HL-60 (cell line): ENCODE results near the gene SLCO4A1.

Source experiments
- CTCF ChIP-seq: IDR thresholded peaks from one replicate; pipeline ENCODE4 v1.5.1; 2011; ENCODE audit warnings: low read length, control low read depth, inconsistent platforms; ENCODE audit not compliant: insufficient read depth
- POLR2AphosphoS5 ChIP-seq: IDR thresholded peaks from 2 replicates; pipeline ENCODE4 v1.6.1; 2012; ENCODE audit warnings: low read depth
- SPI1 ChIP-seq: IDR thresholded peaks from 2 replicates; pipeline ENCODE4 v1.6.1; 2012; ENCODE audit warnings: low read depth, mild to moderate bottlenecking, borderline replicate concordance

- no peak for TF ChIP-seq CTCF
- TF ChIP-seq SPI1, result no peak
- TF ChIP-seq POLR2AphosphoS5, result no peak
Observed at GRCh38 chr20:62682912-62683517, 40.7 kb downstream of the SLCO4A1 start.
